ENCODE measurements around the gene KLHL18.

DNA sequence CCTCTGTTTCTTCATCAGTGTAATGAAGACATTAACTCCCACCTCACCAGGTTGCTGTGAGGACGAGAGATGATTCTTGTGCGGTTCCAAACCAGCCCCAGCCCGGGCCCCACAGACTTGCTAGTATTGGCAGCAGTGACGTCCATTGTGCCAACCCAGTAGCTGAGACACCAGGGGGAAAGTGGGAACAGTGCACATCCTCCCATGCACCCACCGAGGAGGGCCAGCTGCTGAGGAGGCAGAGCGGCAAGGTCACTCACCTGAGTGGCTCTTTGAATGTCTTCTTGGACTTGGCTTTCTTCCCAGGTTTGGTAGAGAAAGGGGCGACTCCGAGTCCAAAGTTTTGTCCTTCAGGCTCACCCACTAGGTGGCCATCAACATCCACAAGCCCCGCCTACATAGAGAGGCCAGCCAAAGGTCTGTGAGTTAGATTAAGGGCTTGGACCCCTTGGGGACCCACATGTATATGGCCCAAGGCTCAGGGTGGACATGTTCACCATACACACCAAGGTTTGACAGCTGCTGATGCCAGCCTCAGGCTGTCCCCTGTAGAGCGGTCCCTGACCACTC, 38.1 kb upstream of the KLHL18 start:
- TF ChIP-seq, protein P1, sequence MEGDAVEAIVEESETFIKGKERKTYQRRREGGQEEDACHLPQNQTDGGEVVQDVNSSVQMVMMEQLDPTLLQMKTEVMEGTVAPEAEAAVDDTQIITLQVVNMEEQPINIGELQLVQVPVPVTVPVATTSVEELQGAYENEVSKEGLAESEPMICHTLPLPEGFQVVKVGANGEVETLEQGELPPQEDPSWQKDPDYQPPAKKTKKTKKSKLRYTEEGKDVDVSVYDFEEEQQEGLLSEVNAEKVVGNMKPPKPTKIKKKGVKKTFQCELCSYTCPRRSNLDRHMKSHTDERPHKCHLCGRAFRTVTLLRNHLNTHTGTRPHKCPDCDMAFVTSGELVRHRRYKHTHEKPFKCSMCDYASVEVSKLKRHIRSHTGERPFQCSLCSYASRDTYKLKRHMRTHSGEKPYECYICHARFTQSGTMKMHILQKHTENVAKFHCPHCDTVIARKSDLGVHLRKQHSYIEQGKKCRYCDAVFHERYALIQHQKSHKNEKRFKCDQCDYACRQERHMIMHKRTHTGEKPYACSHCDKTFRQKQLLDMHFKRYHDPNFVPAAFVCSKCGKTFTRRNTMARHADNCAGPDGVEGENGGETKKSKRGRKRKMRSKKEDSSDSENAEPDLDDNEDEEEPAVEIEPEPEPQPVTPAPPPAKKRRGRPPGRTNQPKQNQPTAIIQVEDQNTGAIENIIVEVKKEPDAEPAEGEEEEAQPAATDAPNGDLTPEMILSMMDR (optimal IDR thresholded peaks at IDR 0.05 in 1 of 3, IDR thresholded peaks at IDR 0.05 in 1 of 3, conservative IDR thresholded peaks at IDR 0.05 in 1 of 3; ENCODE audit: extremely low read depth in 1 of 3, insufficient read depth in 2 of 3, low read length in 3 of 3), result no peak
- TF ChIP-seq EZH2 (IDR thresholded peaks at IDR 0.05; ENCODE audit: low read length), result no peak
